ENCODE data around the gene DENND2C. TPM values are rescaled to one million over a fixed set of nuclear protein-coding genes. Genes with fewer than 3 reads are reported as not detected.
A peak's percentile ranks its signal among the peaks of the same experiment; 100 is the strongest.

The DENND2C gene
- total RNA-seq, 1 donor from 2014 or later: 2.6 TPM

- no peak for DNase-seq (ENCODE audit: low spot score)
Measured at GRCh38 chr1:114677691-114678090, 7.8 kb upstream of the DENND2C start.

GRCh38 chr1:114676115-114676514, 6.3 kb upstream of the DENND2C start:
- no peak for DNase-seq (ENCODE audit: low spot score)

GRCh38 chr1:114671939-114672275, 2.1 kb upstream of the DENND2C start:
- DNase-seq (ENCODE audit: low spot score): no peak

GRCh38 chr1:114671011-114671938, 1.4 kb upstream of the DENND2C start:
- DNase-seq (ENCODE audit: low spot score): no peak

GRCh38 chr1:114670083-114671010, 498 bp upstream of the DENND2C start:
- peak; percentile 97 for DNase-seq (ENCODE audit: low spot score)

- DNase-seq (ENCODE audit: low spot score): no peak
Measured at GRCh38 chr1:114668784-114669561, 876 bp downstream of the DENND2C start.

- DNase-seq (ENCODE audit: low spot score): no peak
Measured at GRCh38 chr1:114668373-114668772, 1.5 kb downstream of the DENND2C start.

- no peak for DNase-seq (ENCODE audit: low spot score)
Measured at GRCh38 chr1:114666954-114667353, 2.9 kb downstream of the DENND2C start.

GRCh38 chr1:114660238-114660637, 9.6 kb downstream of the DENND2C start:
- DNase-seq (ENCODE audit: low spot score): no peak

- no peak for DNase-seq (ENCODE audit: low spot score)
Measured at GRCh38 chr1:114651893-114652292, 18.0 kb downstream of the DENND2C start.

GRCh38 chr1:114648503-114648902, 21.3 kb downstream of the DENND2C start:
- no peak for DNase-seq (ENCODE audit: low spot score)

GRCh38 chr1:114641377-114641776, 28.5 kb downstream of the DENND2C start:
- no peak for DNase-seq (ENCODE audit: low spot score)

GRCh38 chr1:114638910-114639309, 30.9 kb downstream of the DENND2C start:
- no peak for DNase-seq (ENCODE audit: low spot score)

- DNase-seq (ENCODE audit: low spot score): no peak
Measured at GRCh38 chr1:114632427-114632826, 37.4 kb downstream of the DENND2C start.

- DNase-seq (ENCODE audit: low spot score): no peak
Measured at GRCh38 chr1:114627107-114627506, 42.7 kb downstream of the DENND2C start.

- DNase-seq (ENCODE audit: low spot score): no peak
Measured at GRCh38 chr1:114623364-114623763, 46.5 kb downstream of the DENND2C start.

GRCh38 chr1:114620419-114620818, 49.4 kb downstream of the DENND2C start:
- DNase-seq (ENCODE audit: low spot score): no peak

GRCh38 chr1:114618606-114619005, 51.2 kb downstream of the DENND2C start:
- no peak for DNase-seq (ENCODE audit: low spot score)

- DNase-seq (ENCODE audit: low spot score): no peak
Measured at GRCh38 chr1:114610546-114611245, 59.2 kb downstream of the DENND2C start.

GRCh38 chr1:114609826-114610225, 60.0 kb downstream of the DENND2C start:
- DNase-seq (ENCODE audit: low spot score): no peak

GRCh38 chr1:114609026-114609425, 60.8 kb downstream of the DENND2C start:
- no peak for DNase-seq (ENCODE audit: low spot score)

Measured in mesenteric fat pad (tissue), 1 donor.